Suprapubic skin (tissue), 4 donors: ENCODE measurements around the gene DSCAM. TPM values are rescaled to one million over a fixed set of nuclear protein-coding genes. Genes with fewer than 3 reads are reported as not detected.

Experiments used
- DNase-seq, 2 donors: peaks; one replicate each; pipeline ENCODE4 v3.0.0-alpha.2; 2019; ENCODE audit warnings: low spot score in 2 of 2
- H3K27ac ChIP-seq: fragments of 200-600 bp; sonication (generic); one replicate; pipeline ENCODE4 v1.5.1; 2019
- H3K27me3 ChIP-seq: fragments of 200-600 bp; sonication (generic); one replicate; pipeline ENCODE4 v1.5.1; 2019
- H3K36me3 ChIP-seq: fragments of 200-600 bp; sonication (generic); one replicate; pipeline ENCODE4 v1.5.1; 2019
- H3K4me1 ChIP-seq: fragments of 200-600 bp; sonication (generic); one replicate; pipeline ENCODE4 v1.5.1; 2019
- H3K4me3 ChIP-seq: fragments of 200-600 bp; sonication (generic); one replicate; pipeline ENCODE4 v1.5.1; 2019; ENCODE audit warnings: mild to moderate bottlenecking
- H3K9me3 ChIP-seq: fragments of 200-600 bp; sonication (generic); one replicate; pipeline ENCODE4 v1.5.1; 2019
- CTCF ChIP-seq, 2 donors: fragments of 200-600 bp in 1 of 2; fragments of 450-650 bp in 1 of 2; sonication (generic) in 1 of 2; IDR thresholded peaks; one replicate each; pipeline ENCODE4 v1.5.1; 2016 to 2019; ENCODE audit warnings: antibody characterized with exemption in 2 of 2, mild to moderate bottlenecking in 1 of 2, moderate library complexity in 1 of 2
- EP300 ChIP-seq: sonication (generic); formaldehyde crosslinking; IDR thresholded peaks from one replicate; pipeline ENCODE4 v1.6.1; 2017; ENCODE audit warnings: antibody characterized with exemption
- POLR2A ChIP-seq, 2 donors: fragments of 450-650 bp; IDR thresholded peaks; one replicate each; pipeline ENCODE4 v1.6.1; 2017; ENCODE audit warnings: antibody characterized with exemption in 2 of 2, mild to moderate bottlenecking in 2 of 2, moderate library complexity in 2 of 2
- POLR2AphosphoS5 ChIP-seq, 3 donors: sonication (generic); formaldehyde crosslinking; IDR thresholded peaks; one replicate each; pipeline ENCODE4 v1.6.1; 2017; ENCODE audit warnings: antibody characterized with exemption in 3 of 3
- WGBS: methylation state at CpG from one replicate; pipeline ENCODE4 v1.1.5; 2018; 5-methylcytosine and 5-hydroxymethylcytosine counted together
- total RNA-seq, 4 donors: library from RNA; depleted of rRNA; stranded (reverse); fragments of >200 nt; gene quantifications; one replicate each; pipeline ENCODE4 v1.1.0, GENCODE V29; 2016

DSCAM gene
- total RNA-seq, 4 donors from 2014 or later = 0.08 TPM; not detected in 3

GRCh38 chr21:40461008-40461407, 385.9 kb downstream of the DSCAM start:
- Histone ChIP-seq H3K4me3 (no peak overlapping the region), H3K27ac (no peak overlapping the region), H3K9me3 (no peaks in the 10 kb centered on the region), H3K36me3 (no peaks in the 10 kb centered on the region), H3K4me1 (no peaks in the 10 kb centered on the region), H3K27me3 (no peaks in the 10 kb centered on the region)
- 64% methylated on average over 1 of the region's 1 CpG for WGBS
- TF ChIP-seq POLR2A (IDR thresholded peaks at IDR 0.05) (no peak), EP300 (no peak), POLR2AphosphoS5 (IDR thresholded peaks at IDR 0.05) (no peak), CTCF (IDR thresholded peaks at IDR 0.05) (no peak)
- DNase-seq = no peak

- H3K4me1 ChIP-seq = no peaks in the 10 kb centered on the region
- no peaks in the 10 kb centered on the region for H3K27me3 ChIP-seq
- H3K36me3 ChIP-seq = no peaks in the 10 kb centered on the region
- DNase-seq = no peak
- 82% methylated on average over 2 of the region's 2 CpGs for WGBS
- H3K9me3 ChIP-seq = no peaks in the 10 kb centered on the region
- no peak overlapping the region for H3K27ac ChIP-seq
- TF ChIP-seq POLR2A (IDR thresholded peaks at IDR 0.05) = no peak
- no peak for TF ChIP-seq CTCF (IDR thresholded peaks at IDR 0.05)
- no peak for TF ChIP-seq POLR2AphosphoS5 (IDR thresholded peaks at IDR 0.05)
- TF ChIP-seq EP300 = no peak
- H3K4me3 ChIP-seq = no peak overlapping the region
Measured at GRCh38 chr21:40457741-40458140, 389.2 kb downstream of the DSCAM start.

GRCh38 chr21:40454057-40454456, 392.9 kb downstream of the DSCAM start:
- WGBS = 91% methylated on average over 3 of the region's 3 CpGs
- Histone ChIP-seq H3K27ac (no peak overlapping the region), H3K4me3 (no peak overlapping the region), H3K4me1 (no peaks in the 10 kb centered on the region), H3K9me3 (no peaks in the 10 kb centered on the region), H3K27me3 (no peaks in the 10 kb centered on the region), H3K36me3 (no peaks in the 10 kb centered on the region)
- TF ChIP-seq POLR2AphosphoS5 (IDR thresholded peaks at IDR 0.05) (no peak), EP300 (no peak), POLR2A (IDR thresholded peaks at IDR 0.05) (no peak), CTCF (IDR thresholded peaks at IDR 0.05) (no peak)
- no peak for DNase-seq

GRCh38 chr21:40453183-40453582, 393.8 kb downstream of the DSCAM start:
- no peaks in the 10 kb centered on the region for H3K27me3 ChIP-seq
- no peak overlapping the region for H3K4me3 ChIP-seq
- DNase-seq = no peak
- no peaks in the 10 kb centered on the region for H3K36me3 ChIP-seq
- no peak overlapping the region for H3K27ac ChIP-seq
- no peaks in the 10 kb centered on the region for H3K9me3 ChIP-seq
- TF ChIP-seq POLR2A (IDR thresholded peaks at IDR 0.05) (no peak), EP300 (no peak), CTCF (IDR thresholded peaks at IDR 0.05) (no peak), POLR2AphosphoS5 (IDR thresholded peaks at IDR 0.05) (no peak)
- 67% methylated on average over 3 of the region's 3 CpGs for WGBS
- no peaks in the 10 kb centered on the region for H3K4me1 ChIP-seq

- H3K27me3 ChIP-seq = no peaks in the 10 kb centered on the region
Measured at GRCh38 chr21:40452548-40452947, 394.4 kb downstream of the DSCAM start.

More at GRCh38 chr21:40452548-40452947, 394.4 kb downstream of the DSCAM start:
- Histone ChIP-seq H3K4me3 (no peak overlapping the region), H3K36me3 (no peaks in the 10 kb centered on the region), H3K27ac (no peak overlapping the region), H3K9me3 (no peaks in the 10 kb centered on the region), H3K4me1 (no peaks in the 10 kb centered on the region)
- no peak for TF ChIP-seq EP300
- TF ChIP-seq CTCF (IDR thresholded peaks at IDR 0.05) = no peak
- TF ChIP-seq POLR2AphosphoS5 (IDR thresholded peaks at IDR 0.05) = no peak
- no peak for TF ChIP-seq POLR2A (IDR thresholded peaks at IDR 0.05)
- 44% methylated on average over 1 of the region's 1 CpG for WGBS
- DNase-seq = no peak
